Activated CD4-positive, CD25-positive, alpha-beta regulatory T cell (primary cell): Measurements from ENCODE around the gene LOXL1.
A peak's percentile ranks its signal among the peaks of the same experiment; 100 is the strongest.

Source experiments
- DNase-seq, 4 experiments: peaks; one replicate each; lab custom pipeline; 2025; lab: John Stamatoyannopoulos, UW

LOXL1 gene

DNA sequence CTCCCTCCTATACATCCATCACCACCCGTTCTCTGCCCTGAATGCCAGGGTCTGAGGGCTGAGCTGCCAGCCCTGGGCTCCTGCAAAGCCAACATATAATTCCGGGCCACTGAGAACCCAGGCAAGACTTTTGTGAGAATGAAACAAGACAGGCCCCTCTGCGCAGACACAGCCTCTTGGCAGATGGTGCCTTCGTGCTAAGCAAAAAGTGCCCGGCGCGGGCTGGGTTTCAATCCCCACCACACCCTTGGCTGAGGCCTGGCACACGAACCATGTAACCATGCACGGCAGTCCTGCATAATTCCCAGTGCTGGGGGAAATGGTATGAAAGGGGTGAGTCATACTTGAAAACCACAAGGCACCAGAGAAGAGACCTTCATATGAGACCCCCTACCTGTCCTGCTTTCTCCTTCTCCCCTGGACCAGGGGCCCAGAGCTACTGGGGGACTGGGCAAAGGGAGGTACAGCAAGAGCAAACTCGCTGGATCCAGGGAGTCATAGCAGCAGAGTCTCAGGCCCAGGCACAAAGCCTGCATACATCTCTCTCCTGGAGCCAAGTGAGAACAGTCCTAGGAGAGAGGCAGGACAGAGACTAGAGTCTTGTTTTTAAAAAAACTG lies 26.1 kb upstream of the LOXL1 start:
- no peak for DNase-seq

DNA sequence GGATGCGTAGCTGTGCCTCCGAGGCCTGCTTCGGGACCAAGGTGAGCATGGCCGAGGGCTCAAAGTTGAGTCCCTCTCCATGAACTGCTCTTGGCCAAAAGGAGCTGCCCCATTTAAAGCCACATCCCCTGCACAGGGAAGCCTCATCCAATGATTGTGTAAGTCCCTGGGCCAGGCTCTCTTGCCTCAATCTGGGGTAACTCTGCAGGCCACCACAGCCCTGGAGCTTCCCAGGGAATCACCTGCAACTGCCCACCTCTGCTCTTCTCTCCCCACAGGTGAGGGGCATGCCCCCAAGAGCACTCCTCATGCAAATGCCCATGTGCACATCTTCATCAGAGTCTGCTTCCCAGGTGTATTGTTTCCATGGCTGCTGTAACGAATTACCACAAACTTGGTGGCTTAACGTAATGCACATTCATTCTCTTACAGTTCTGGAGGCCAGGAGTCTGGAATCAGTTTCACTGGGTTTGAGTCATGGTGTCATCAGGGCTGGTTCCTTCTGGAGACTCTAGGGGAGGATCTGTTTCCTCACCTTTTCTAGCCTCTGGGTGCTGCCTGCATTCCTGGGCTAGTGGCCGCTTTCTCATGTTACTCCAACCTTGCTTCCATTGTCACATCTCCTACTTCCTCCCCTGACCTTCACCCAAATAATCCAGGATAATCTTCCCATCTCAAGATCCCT lies 25.0 kb upstream of the LOXL1 start:
- no peak for DNase-seq

DNA sequence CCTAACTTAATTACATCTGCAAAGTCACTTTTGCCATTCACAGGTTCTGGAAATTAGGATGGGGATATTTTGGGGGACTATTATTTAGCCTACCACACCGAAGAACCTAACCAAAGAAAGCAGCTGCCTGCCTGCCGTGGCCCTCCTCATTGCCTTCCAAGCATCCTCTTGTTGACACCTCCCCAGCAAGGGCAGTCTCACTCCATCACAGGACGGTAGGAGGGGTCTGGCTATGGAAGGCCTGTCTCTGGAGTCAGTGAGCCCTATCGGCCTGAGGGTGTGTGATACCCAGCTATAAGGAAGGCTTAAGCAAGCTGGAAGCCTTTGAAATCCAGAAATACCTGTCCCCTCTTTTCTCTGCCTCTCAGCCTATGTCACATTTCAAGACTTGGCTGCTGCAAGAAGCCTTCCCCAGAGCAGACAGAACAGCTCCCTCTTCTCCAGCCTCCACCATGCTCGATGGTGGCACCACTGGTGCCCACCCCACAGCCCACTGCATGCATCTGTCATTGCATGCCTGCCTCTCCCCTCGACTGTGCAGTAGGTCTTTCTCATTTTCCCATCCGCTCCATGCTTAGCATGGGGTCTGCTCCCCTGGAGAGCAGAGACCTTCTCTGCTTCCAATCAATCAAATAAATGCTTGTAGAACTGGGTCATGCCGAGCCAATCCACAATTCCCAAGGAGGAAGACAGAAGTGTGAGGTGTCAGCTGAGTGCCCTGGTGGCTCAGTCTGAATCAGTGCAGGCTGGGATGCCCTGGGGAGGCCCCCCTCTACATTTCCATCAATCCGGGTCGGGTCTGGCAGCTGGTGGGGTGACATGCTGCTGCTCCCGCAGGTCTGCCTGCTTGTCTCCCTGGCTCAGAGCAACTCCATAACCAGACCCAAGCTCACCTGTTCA lies 23.9 kb upstream of the LOXL1 start:
- DNase-seq: no peak

DNA sequence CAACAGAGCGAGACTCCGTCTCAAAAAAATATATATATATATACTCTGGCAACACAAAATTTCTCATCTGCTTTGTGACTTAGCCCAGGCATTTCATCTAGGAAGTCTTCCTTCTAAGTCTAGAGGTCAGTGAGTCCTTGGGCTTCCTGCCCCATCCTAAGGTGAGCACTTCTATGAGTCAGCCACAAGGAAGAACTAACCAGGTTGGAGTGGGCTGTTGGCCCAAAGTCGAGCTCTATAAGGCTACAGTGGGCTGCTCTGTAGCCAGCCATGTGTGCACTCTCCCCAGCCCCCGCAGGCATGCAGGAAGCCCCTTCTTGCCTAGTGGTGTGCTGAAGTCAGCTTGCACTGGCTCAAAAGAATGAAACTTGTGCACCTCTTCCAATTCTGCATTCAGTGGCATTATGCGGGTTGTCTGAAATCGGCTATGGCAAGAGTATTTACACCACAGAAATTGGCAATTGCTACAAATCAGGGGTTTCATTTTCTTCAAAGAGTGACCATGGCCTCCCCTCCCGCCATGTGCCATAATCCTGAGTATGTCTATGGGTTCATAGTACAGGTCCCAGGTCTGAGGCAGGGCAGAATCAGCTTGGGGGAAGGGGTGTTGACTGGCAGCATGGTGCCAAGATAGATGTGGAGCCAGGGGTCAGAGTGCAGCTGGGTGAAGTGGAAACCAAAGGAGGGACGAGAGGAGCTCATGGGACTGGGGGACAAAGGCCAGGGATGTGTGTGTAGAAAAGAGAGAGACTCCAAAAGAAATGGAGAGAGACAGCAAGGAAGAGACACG lies 22.0 kb upstream of the LOXL1 start:
- no peak for DNase-seq

DNA sequence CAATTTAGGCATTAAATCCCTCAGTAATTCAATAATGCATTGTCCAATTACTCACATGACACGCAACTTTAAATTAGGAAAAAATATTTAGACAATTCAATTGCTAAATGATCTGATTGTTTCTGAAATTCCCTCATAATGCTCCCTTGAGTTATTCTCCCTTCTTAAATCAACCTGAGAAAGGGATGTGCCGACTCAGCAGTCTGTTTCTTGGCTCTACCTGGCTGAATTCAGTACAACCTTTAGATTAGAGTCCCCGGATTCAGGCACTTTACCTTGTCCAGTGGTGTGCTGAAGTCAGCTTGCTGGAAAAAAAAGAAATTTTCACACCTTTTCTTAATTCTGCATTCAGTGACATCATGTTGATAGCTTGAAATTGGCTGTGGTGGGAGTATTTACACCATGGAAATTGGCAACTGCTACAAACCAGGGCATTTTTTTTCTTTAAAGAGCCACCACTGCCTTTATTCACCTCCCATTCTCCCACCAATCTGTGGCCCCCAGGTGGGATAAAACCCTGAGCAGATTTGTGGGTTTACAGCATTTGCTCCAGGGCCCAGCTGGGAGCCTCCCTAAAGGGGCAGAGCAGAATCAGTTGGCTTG lies 20.9 kb upstream of the LOXL1 start:
- no peak for DNase-seq

DNA sequence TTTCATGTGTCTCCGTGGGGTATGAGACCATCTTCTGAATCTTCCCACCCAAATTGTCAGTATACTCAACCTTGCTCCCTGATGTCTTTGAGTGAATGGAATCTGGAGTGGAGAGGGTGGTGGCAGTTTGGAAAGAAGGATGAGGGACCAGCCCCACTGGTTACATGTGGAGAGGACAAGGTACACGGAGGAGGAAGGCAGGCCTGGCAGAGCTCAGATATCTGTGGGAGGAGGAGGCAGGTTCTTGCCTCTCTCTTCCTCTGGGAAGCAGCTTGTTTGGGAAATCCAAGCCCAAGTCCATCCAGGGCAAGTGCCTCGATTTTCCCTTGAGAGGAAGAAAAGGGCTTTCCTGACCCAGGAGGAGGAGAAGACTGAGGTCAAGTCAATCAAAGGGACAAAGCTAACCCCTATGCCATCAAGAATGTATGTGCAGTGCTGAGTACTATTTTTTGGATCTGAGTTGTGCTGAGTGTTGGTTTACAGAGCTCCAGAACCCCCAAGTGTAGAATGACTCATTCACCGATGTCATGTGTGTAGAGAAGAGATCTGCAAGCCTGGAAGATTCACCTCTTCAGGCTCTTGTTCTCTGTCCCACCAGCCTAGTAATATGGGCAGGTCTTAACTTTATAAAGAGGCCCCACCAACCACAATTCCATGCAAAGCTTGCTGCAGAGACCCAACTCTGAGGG lies 19.8 kb upstream of the LOXL1 start:
- DNase-seq: no peak

DNA sequence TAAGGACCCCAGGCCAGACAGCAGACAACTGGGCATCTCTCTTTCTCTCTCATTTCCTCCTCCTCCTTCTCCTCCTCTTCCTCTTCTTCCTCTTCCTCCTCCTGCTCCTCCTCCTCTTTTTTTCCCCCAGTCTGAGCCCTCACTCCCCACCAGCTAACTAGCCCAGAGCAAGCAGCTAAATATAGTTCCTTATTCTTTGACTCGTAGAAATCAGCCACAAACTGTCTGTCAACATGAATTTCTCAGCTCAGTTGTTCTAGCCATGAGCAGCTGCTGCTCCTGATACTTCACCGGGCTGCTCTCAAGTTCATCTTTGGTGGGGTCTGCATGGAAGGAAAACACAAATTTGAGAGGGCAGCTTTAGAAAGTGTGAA lies 19.2 kb upstream of the LOXL1 start:
- DNase-seq: no peak

DNA sequence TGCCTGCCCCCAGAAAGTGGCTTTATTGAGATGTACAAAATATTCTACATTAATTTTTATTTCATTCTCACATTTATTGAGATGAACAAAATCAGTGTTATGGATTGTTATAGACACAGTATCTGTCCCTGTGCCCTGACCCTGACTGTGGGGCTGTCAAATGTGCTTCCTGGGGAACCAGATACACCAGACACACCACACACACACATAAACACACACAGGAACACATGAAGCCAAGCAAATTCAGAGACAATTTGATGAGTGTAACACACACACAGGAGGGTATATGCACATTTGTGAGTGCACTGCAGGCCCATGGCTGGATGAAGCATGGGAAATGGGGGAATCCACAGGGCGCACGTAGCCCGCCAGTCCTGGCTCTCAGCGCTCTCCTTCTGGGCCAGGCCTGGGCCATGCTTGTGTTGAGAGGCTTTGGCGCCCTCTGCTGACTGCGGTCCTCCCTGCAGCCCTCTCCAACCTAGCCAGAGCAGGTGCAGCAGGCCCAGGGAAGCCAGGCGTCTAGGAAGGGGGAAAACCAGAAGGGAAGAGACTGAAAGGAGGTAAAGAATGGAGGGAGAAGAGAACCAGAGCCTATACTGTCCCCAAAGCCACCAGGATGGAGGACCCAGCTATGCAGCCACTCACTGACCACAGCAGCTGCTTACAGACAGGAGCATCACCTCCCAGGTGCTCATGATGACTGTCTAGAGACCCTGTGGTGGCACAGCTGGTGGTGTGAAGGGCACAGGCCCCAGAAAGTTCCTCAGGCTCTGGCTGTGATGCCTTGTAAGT lies 18.0 kb upstream of the LOXL1 start:
- DNase-seq: peak; percentile 51 to 71 (median 54)

DNA sequence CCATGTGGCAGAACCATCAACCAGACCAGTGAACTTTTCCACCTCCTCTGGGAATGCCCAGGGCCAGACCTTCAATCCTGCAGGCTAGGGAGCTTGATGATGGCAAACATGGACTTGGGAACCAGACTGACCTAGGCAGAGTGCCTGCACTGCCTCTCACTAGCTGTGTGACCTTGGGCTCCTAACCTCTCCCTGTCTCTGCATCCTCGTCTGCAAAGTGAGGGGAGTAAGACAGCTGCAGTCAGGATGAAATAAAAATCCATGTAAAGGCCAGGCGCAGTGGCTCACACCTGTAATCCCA lies 17.5 kb upstream of the LOXL1 start:
- no peak for DNase-seq

DNA sequence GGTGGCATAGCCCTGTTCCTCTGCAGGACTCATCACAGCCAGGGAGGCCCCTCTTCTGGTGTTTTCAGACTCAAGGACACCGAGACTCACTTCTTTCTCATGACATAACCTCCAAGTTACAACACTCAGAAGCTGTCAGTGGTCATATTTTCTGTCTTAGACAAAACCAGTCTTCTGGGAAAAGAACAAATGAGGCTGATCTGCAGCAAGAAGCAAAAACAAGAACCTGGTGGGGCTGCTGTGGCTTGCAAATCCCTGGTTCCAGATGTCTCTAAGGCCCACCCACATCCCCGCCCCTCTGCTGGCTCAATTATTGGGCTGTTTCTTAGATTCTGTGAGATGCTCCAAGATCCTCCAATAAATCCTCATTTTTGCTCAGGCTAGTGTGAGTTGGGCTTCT lies 16.6 kb upstream of the LOXL1 start:
- DNase-seq: no peak

DNA sequence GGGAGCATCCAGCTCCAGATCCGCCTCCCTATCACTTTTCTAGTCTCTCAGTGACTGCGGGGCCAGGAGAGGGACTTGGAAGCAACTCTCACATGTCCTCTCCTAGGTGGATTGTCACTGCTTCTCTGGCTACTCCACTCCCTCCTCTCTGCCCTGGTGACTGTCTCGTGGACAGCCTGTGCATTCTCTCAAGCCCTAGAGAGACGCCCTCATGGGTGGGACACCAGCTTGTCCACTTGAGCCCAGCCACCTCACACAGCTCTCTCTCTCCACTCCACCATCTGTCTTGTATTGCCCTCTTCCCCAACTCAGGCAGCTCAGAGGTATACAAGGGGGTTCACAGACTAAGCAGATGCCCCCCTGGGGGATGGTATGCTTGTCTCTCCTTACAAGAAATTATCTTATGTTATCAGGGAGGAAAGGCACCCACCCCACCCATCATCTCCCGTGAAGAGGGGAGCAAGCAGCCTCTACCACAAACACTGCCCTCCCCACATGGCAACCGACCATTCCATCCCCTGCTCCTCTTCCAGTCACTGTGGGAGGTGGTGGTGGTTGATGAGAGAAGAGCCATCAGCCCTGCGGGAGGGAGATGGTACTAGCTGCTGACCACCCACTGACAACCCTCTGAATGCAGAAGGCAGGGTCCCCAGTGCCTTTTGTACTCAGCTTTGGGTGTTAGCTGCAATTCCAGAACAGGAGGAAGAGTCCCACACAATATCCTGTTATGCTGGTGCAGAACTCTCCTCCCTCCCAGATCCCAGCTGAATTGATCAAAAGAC lies 15.5 kb upstream of the LOXL1 start:
- DNase-seq: no peak

DNA sequence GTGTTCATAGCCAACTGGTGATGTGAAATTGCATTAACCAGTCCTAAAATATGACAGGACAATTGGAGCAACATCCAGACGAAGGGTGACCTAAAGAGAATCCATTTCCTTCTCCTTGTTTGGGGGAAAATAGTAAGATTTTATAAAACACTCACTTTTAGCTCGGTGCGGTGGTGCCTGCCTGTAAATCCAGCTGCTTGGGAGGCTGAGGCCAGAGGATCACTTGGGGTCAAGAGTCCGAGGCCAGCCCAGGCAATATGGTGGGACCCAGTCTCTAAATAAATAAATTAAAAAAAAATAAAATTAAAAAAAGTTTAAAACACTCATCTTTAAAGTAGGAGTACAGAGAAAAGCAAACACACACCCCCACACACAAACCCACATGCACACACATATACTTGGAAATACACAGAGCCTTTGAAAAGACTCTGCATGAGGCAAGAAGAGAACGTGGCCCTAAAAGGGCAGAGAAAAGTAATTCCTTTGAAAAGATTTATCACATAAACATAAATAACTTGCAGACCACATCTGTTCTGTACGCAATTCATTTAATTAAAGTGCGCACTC lies 14.1 kb upstream of the LOXL1 start:
- DNase-seq: no peak

DNA sequence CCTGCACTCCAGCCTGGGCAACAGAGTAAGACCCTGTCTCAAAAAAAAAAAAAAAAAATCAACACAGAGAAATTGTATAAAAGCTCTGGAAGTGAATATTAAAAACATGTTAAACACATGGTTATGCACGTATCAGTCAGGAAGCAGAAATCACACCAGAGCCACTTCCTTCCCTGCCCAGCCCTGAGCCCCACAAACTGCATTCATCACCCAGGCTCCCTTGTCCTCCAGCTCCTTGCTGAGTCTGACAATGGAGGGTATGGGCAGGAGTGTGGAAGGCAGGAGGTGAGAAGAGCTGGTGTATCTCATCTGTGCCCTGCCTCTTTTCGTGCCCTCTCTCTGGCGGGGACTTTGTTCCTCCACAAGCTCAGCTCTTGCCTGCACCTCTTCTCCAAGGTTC lies 12.1 kb upstream of the LOXL1 start:
- DNase-seq: no peak

DNA sequence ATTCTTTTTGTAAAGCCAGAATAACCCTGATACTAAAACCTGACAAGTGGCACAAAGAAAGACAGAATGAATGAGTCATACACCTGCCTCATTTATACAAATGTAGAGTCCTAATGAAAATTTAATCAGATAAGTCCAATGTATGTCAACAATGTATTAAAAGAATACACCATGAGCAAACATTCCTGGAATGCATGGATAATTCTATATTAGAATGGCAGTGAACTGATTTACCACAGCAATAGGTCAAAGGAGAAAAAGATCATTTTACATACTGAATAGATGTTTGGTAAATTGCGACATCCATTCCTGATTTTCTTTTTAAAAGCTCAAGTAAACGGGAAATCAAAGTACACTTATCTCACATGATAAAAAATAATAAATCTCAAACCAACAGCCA lies 11.2 kb upstream of the LOXL1 start:
- no peak for DNase-seq

DNA sequence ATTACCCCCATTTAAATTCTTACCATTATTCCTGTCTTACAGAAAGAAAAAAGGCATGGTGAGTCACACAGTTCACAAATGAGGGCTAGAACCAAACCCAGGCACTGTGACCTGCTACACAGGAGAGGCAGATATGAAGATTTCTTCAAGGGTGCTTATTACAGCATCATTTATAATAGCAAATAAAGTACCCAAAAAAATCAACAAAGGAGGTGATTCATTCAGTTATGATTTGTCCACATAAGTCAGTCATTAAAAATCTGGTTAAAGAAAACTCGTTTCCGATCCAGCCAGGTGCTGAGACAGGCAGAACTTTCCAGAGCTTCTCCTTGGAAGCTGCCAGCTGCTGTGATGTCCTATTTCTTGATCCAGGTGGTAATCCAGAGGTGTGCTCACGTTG lies 7.5 kb upstream of the LOXL1 start:
- DNase-seq: no peak

DNA sequence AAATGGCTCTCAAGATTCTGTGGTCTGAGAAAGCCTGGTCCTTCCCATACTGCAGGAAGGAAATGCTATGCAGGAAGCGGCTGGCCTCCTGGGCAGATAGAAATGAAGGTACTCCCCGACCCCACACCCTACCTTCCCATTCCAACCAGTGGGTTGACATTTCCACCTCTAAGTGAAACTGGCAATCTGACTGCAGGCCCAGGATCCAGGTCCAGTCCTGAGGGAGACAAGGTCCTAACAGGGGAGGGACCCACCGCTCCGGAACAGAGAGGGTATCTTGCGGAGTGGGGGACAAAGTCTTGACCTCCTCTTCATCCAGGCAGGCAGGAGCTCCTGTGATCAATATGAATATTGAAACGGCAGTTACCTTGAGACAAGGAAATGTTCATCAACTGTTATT lies 6.6 kb upstream of the LOXL1 start:
- no peak for DNase-seq

DNA sequence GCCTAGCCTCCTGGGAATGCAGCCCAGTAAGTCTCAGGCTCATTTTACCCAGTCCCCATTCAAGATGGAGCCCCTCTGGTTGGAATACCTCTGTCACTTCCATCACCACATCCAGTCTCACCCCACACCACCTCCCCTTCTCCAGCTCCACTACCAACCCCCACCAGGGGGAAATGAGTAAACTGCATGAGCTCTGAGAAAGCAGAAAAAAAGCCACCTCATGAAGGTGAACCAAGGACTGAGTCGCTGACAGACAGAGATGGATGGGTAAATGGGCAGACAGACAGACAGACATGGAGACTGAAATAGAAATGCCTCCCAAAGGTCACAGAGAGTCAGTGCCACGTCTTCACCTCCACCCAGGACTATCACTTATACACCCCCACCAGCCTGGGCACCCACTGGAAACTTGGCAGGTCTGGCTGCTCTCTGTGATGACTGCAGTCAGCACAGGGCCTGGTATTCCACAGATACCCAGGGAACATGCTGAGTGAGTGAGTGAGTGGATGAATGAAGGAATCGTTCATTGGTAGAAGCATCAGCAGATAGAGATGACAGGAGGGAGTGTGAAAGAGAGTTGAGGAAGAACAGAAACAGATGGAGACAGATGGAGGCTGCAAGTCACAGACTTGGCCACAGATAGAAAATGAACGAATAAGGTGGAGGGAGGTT lies 4.9 kb upstream of the LOXL1 start:
- DNase-seq: no peak

DNA sequence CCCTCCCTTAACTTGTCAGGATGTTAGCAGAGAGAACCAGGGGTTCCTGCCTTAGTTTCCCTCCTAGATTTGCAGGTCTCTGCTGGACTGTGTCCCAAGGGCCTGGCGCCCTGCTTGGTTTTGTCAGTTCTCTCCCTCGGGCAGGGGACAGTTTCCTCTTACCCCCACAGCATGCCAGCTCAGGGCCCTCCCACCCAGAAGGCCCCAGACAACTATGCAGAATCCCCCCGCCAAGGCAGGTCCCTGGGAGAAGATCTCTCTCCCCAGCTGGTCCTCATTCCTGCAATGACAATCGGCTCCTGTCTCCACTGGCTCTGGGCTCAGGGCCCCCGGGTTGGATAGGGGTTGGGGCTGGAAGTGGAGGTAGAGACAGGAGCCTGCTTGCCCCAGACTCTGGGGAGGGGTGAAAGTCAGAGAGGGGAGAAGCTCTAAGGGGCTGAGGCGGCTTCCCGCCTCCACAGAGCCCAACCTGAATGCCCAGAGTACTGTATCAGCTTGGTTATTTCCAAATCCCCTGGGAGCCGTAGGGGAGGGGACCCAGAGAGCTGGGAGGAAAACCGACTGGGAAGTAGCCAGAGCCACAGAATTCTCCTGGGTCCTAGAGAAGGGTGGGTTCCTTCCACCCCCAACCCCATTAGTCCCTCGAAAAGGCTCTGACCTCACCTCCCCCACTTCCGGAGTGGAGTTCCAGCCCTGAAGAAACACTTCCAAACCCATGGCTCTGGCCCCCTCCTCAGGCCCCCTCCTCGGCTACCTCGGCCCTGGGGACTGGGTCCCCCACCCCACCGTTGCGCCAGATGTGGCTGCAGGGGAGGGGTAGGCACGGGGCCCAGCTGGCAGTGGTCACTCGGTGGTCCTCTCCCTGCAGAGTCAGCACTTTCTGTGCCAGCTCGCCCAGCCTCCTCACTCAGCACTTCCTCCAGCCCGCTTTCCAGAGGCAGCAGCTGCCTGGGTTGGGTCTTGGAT lies 3.8 kb upstream of the LOXL1 start:
- DNase-seq: no peak
